SK-N-SH treated with all-trans-retinoic acid at 6 μM for 48 hours (cell line): ENCODE results near the gene LAIR2.
"Not testable (repeated sequence)": the region's sequence is repeated elsewhere in the genome, so short reads cannot be mapped to it uniquely, and the experiment has no call there.

Experiments
- ATAC-seq: fragments of 200-7000 bp; cut with Tn5 transposase; 3 replicates; pipeline ENCODE4 v1.9.1; 2020; ENCODE audit warnings: mild to moderate bottlenecking, moderate library complexity
- ARNTL ChIP-seq: fragments of 450-650 bp; formaldehyde crosslinking; IDR thresholded peaks from 2 replicates; pipeline ENCODE4 v1.5.0; 2020; ENCODE audit warnings: low read depth, mild to moderate bottlenecking, moderate library complexity, borderline replicate concordance
- BACH2 ChIP-seq: fragments of 250-450 bp; sonication (Bioruptor Pico); IDR thresholded peaks from 2 replicates; pipeline ENCODE4 v1.9.0; 2021; ENCODE audit warnings: mild to moderate bottlenecking, borderline replicate concordance
- CSDC2 ChIP-seq: fragments of 250-450 bp; sonication (Bioruptor Pico); IDR thresholded peaks from 2 replicates; pipeline ENCODE4 v1.5.0; 2020; ENCODE audit warnings: mild to moderate bottlenecking, moderate library complexity
- ESRRG ChIP-seq: fragments of 250-450 bp; sonication (Bioruptor Pico); IDR thresholded peaks from 2 replicates; pipeline ENCODE4 v1.6.1; 2021; ENCODE audit warnings: mild to moderate bottlenecking
- GLIS3 ChIP-seq: fragments of 250-450 bp; sonication (Bioruptor Pico); IDR thresholded peaks from 2 replicates; pipeline ENCODE4 v1.5.0; 2020; ENCODE audit warnings: mild to moderate bottlenecking, moderate library complexity
- ISL1 ChIP-seq: fragments of 250-450 bp; sonication (Bioruptor Pico); IDR thresholded peaks from 2 replicates; pipeline ENCODE4 v2.1.2; 2022; ENCODE audit warnings: mild to moderate bottlenecking, moderate library complexity
- PPARA ChIP-seq: fragments of 250-450 bp; sonication (Bioruptor Pico); IDR thresholded peaks from 2 replicates; pipeline ENCODE4 v1.5.0; 2020; ENCODE audit warnings: mild to moderate bottlenecking, borderline replicate concordance
- RARB ChIP-seq: fragments of 250-450 bp; sonication (Bioruptor Pico); IDR thresholded peaks from 2 replicates; pipeline ENCODE4 v1.8.0; 2021; ENCODE audit warnings: mild to moderate bottlenecking, moderate library complexity
- SNAI2 ChIP-seq: fragments of 250-450 bp; sonication (Bioruptor Pico); IDR thresholded peaks from 2 replicates; pipeline ENCODE4 v1.5.0; 2020; ENCODE audit warnings: mild to moderate bottlenecking, moderate library complexity
- TCF4 ChIP-seq: fragments of 250-450 bp; sonication (Bioruptor Pico); IDR thresholded peaks from 2 replicates; pipeline ENCODE4 v1.8.0; 2021; ENCODE audit warnings: mild to moderate bottlenecking, moderate library complexity, borderline replicate concordance
- TOX ChIP-seq: fragments of 250-450 bp; sonication (Bioruptor Pico); IDR thresholded peaks from 2 replicates; pipeline ENCODE4 v1.8.0; 2021; ENCODE audit warnings: mild to moderate bottlenecking, moderate library complexity, borderline replicate concordance
- ZC3H10 ChIP-seq: fragments of 250-450 bp; sonication (Bioruptor Pico); IDR thresholded peaks from 2 replicates; pipeline ENCODE4 v1.5.1; 2021; ENCODE audit warnings: mild to moderate bottlenecking, moderate library complexity
- ZFP3 ChIP-seq: fragments of 250-450 bp; sonication (Bioruptor Pico); IDR thresholded peaks from 2 replicates; pipeline ENCODE4 v1.5.0; 2020; ENCODE audit warnings: mild to moderate bottlenecking, moderate library complexity
- ZFP30 ChIP-seq: fragments of 450-650 bp; formaldehyde crosslinking; IDR thresholded peaks from 2 replicates; pipeline ENCODE4 v1.5.0; 2022; ENCODE audit warnings: mild to moderate bottlenecking, moderate library complexity
- ZNF565 ChIP-seq: fragments of 450-650 bp; formaldehyde crosslinking; conservative IDR thresholded peaks from 2 replicates; pipeline ENCODE4 v1.5.0; 2020; ENCODE audit warnings: low read depth, mild to moderate bottlenecking, moderate library complexity
- ZNF70 ChIP-seq: fragments of 450-650 bp; formaldehyde crosslinking; IDR thresholded peaks from 2 replicates; pipeline ENCODE4 v1.5.0; 2020; ENCODE audit warnings: mild to moderate bottlenecking, moderate library complexity
- TF ChIP-seq, protein P1 (sequence below): fragments of 250-450 bp; sonication (Bioruptor Pico); IDR thresholded peaks from 2 replicates; pipeline ENCODE4 v1.5.1; 2021; ENCODE audit warnings: mild to moderate bottlenecking, moderate library complexity
- TF ChIP-seq, protein P2 (sequence below): fragments of 250-450 bp; sonication (Bioruptor Pico); IDR thresholded peaks from 2 replicates; pipeline ENCODE4 v1.5.0; 2020; ENCODE audit warnings: mild to moderate bottlenecking, moderate library complexity
- TF ChIP-seq, protein P3 (sequence below): fragments of 250-450 bp; sonication (Bioruptor Pico); IDR thresholded peaks from 2 replicates; pipeline ENCODE4 v1.8.0; 2021; ENCODE audit warnings: low read depth, mild to moderate bottlenecking, moderate library complexity, borderline replicate concordance

Gene LAIR2

DNA sequence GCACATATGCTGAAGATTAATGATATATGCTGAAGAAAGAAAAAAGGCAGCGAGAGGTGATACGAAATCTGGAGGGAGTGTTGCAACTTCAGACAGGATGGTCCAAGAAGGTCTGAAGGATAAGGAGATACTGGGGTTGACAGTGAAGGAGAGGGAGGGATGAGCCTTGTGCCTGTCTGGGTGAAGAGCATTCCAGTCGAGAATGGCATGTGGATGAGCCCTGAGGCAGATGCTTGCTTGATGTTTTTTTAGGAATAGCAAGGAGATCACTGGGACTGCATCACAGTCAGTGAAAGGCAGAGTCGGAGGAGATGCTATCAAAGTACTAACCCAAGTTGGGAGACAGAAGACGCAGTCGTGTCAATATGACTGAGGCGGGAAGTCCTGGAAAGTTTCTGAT, 13.3 kb upstream of the LAIR2 start:
- TF ChIP-seq BACH2 (CRISPR knock-in tag) (no peak), RARB (CRISPR knock-in tag) (no peak), GLIS3 (CRISPR knock-in tag) (no peak), ZNF565 (CRISPR knock-in tag) (no peak)
- no peak for ATAC-seq

DNA sequence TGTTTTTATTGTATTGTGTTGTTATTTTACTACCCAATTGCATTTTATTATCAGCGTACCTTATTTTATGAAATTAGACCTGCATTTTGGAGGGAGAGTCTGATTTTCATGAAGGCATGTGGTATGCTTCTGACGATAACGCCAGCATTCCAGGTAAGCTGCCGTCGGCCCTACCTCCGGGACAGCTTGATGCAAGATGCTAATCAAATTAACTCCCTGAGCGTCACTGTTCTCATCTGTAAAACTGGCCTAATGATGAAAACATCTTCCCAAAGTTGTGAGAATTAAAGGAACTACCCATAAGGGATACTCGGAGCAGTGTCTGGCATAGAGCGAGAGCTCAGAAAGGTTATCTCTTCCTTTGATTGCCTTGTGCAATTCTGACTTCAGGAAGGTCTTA, 12.9 kb upstream of the LAIR2 start:
- no peak for TF ChIP-seq ZC3H10 (CRISPR knock-in tag)
- TF ChIP-seq ESRRG (CRISPR knock-in tag) = no peak
- no peak for TF ChIP-seq ZNF565 (CRISPR knock-in tag)
- TF ChIP-seq TCF4 (CRISPR knock-in tag) = no peak
- TF ChIP-seq ARNTL (CRISPR knock-in tag) = no peak
- TF ChIP-seq ISL1 (CRISPR knock-in tag) = no peak
- TF ChIP-seq GLIS3 (CRISPR knock-in tag) = no peak
- TF ChIP-seq, protein P1, sequence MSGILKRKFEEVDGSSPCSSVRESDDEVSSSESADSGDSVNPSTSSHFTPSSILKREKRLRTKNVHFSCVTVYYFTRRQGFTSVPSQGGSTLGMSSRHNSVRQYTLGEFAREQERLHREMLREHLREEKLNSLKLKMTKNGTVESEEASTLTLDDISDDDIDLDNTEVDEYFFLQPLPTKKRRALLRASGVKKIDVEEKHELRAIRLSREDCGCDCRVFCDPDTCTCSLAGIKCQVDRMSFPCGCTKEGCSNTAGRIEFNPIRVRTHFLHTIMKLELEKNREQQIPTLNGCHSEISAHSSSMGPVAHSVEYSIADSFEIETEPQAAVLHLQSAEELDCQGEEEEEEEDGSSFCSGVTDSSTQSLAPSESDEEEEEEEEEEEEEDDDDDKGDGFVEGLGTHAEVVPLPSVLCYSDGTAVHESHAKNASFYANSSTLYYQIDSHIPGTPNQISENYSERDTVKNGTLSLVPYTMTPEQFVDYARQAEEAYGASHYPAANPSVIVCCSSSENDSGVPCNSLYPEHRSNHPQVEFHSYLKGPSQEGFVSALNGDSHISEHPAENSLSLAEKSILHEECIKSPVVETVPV (CRISPR knock-in tag) = no peak
- TF ChIP-seq BACH2 (CRISPR knock-in tag) = no peak
- no peak for TF ChIP-seq ZFP30 (CRISPR knock-in tag)
- no peak for TF ChIP-seq SNAI2
- TF ChIP-seq PPARA (CRISPR knock-in tag) = no peak
- no peak for TF ChIP-seq ZFP3 (CRISPR knock-in tag)
- no peak for TF ChIP-seq ZNF70
- no peak for ATAC-seq

DNA sequence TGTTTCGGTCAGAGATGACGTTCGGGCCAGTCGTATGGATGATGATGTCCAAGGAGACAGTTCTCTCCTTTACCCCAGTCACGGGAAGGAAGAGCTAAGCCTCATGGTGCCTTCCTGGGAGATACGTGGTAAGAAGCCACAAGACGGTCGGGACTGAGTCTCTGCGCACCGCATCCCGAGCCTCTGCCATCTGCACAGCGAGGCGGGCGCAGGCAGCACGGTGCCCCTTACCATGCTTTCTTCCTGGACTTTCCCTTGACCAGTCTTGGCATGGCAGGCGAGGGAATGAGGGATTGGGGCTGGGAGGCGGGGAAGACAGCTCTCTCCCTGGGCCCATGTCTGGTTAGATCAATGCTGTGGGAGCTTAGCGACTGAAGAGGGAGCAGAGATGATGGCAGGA, 10.1 kb upstream of the LAIR2 start:
- ATAC-seq = no peak
- TF ChIP-seq, protein P2, sequence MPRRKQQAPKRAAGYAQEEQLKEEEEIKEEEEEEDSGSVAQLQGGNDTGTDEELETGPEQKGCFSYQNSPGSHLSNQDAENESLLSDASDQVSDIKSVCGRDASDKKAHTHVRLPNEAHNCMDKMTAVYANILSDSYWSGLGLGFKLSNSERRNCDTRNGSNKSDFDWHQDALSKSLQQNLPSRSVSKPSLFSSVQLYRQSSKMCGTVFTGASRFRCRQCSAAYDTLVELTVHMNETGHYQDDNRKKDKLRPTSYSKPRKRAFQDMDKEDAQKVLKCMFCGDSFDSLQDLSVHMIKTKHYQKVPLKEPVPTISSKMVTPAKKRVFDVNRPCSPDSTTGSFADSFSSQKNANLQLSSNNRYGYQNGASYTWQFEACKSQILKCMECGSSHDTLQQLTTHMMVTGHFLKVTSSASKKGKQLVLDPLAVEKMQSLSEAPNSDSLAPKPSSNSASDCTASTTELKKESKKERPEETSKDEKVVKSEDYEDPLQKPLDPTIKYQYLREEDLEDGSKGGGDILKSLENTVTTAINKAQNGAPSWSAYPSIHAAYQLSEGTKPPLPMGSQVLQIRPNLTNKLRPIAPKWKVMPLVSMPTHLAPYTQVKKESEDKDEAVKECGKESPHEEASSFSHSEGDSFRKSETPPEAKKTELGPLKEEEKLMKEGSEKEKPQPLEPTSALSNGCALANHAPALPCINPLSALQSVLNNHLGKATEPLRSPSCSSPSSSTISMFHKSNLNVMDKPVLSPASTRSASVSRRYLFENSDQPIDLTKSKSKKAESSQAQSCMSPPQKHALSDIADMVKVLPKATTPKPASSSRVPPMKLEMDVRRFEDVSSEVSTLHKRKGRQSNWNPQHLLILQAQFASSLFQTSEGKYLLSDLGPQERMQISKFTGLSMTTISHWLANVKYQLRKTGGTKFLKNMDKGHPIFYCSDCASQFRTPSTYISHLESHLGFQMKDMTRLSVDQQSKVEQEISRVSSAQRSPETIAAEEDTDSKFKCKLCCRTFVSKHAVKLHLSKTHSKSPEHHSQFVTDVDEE (CRISPR knock-in tag) = no peak
- no peak for TF ChIP-seq TCF4 (CRISPR knock-in tag)
- TF ChIP-seq, protein P3, sequence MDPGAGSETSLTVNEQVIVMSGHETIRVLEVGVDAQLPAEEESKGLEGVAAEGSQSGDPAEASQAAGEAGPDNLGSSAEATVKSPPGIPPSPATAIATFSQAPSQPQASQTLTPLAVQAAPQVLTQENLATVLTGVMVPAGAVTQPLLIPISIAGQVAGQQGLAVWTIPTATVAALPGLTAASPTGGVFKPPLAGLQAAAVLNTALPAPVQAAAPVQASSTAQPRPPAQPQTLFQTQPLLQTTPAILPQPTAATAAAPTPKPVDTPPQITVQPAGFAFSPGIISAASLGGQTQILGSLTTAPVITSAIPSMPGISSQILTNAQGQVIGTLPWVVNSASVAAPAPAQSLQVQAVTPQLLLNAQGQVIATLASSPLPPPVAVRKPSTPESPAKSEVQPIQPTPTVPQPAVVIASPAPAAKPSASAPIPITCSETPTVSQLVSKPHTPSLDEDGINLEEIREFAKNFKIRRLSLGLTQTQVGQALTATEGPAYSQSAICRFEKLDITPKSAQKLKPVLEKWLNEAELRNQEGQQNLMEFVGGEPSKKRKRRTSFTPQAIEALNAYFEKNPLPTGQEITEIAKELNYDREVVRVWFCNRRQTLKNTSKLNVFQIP = no peak
- TF ChIP-seq ARNTL (CRISPR knock-in tag) = no peak
- TF ChIP-seq CSDC2 (CRISPR knock-in tag) = no peak
- no peak for TF ChIP-seq TOX (CRISPR knock-in tag)

DNA sequence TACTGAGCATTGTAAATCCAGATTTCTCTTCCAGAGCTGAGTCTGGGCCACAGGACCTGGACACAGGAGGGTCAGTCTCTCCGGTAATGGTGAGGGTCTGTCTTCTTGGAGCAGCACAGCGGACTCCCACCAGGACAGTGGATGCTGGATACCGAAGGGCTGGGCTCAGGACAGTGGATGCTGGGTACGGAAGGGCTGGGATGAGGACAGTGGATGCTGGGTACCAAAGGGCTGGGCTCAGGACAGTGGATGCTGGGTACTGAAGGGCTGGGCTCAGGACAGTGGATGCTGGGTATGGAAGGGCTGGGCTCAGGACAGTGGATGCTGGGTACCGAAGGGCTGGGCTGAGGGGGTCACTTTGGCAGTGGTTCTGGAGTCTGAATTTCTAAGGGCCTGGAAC, 9.6 kb upstream of the LAIR2 start:
- not testable (repeated sequence) for ATAC-seq

DNA sequence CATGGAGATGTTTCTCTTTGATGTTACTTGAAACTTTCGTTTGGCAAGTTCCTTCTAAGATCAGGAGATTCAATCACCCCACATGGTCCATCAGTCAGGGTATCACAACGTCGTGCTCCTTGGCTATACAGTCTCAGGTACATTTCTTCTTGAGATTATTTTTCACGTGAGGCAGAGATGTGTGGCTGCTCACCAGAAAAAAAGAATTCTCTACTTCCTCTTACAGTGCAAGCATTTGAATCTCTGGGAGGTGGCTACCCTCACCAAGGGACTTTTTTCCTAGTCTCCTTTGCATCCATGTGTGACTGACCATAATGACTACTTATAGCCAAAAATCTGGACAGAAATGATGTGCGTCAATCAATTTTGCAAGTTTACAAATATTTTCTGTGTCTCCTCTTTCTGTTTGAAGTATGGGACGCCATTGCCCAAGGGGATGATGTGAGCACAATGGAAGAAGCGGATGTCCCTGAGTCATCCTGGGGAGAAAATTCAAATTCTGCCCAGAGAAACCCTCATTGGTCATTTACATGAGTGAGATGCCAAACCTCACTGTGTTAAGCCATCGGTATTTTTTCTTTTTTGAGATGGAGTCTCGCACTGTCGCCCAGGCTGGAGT, 8.6 kb upstream of the LAIR2 start:
- TF ChIP-seq, protein P1 (CRISPR knock-in tag) = no peak
- no peak for ATAC-seq

DNA sequence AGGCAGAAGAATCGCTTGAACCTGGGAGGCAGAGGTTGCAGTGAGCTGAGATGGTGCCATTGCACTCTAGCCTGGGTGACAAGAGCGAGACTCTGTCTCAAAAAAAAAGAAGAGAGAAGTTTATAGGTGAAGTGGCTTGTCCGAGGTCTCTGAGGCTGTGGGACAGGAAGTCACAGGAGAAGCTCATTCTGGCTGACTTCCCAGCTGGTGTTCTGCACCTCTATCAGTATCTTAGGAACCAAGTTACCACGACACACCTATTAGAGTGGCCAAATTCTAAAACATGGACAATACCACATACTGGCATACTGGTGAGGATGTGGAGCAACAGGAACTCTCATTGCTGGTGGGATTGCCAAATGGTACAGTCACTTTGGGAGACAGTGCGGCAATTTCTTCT, 7.3 kb upstream of the LAIR2 start:
- ATAC-seq = not testable (repeated sequence)

DNA sequence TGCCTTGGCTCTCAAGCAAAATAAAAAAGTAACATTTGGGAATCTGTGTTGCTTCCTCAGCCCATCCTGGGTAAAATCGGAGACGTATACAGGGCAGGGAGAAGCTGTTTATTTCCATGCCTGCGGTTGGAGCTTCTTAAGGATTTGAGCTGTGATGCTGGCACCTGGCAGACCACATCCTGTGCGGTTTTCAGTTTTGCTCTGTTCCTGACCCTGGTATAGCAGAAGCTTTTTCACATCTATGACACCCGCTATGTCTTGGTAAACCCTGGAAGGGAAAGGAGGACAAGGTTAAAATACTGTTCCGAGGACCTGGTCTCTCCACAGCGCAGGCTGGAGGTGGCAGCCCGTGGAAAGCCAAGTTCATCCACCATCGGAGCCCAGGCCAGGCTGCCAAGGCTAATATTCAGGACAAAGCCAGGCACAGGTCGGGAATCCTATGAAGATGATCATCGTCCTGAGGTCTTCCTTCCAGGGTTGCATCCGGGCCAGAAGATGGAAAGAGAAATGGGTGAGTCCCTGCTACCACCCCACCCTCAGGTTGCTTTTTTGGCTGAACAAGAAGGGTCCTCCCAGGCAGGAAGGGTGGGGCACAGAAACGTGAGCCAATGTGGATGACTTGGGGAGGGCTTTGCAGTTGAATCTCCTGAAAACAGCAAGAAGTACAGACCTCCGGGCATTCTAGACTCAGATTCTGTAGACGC, 4.7 kb upstream of the LAIR2 start:
- not testable (repeated sequence) for ATAC-seq

DNA sequence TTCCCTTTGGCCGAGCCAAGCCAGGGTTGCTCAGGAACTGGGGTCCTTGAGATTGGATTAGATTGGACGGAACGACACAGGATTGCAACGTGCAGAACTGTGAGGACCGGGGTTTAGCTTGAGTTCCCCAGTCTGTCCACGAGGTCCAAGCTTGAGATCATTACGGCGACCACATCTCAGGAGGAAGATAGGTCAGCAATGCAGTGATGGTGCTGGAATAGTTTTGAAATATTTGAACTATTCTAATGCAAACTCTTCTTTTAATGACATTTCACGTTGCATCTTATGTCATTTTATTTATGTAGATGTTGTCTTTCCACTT, 4.2 kb upstream of the LAIR2 start:
- not testable (repeated sequence) for ATAC-seq

DNA sequence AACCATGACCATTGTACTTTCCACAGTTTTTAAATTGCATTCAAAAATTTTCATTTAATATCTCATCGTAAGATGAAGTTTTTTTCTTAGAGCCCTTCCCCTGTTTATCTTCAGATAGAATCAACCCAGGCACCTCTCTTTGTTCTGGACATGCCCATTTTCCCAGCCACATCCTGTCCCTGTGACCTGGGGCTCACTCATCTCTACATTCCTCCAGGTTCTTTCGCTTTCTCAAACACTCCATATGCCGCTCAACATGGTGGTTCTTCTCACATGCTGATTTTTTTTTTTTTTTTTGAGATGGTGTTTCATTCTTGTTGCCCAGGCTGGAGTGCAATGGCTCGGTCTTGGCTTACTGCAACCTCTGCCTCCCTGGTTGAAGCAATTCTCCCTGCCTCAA, 2.9 kb downstream of the LAIR2 start:
- not testable (repeated sequence) for ATAC-seq
